H1 (cell line): ENCODE measurements around the gene SOCS4. TPM values are rescaled to one million over a fixed set of nuclear protein-coding genes. Genes with fewer than 3 reads are reported as not detected.

Source experiments
- CTCF ChIA-PET: fragments of 300-600 bp; sonication (Branson Sonifier 250); formaldehyde crosslinking; loops from one replicate; lab custom pipeline; 2021; ENCODE audit not compliant: partially characterized antibody; lab: Charles Lee
- POLR2A ChIA-PET: fragments of 300-600 bp; sonication (Branson Sonifier 250); formaldehyde crosslinking; loops from one replicate; lab custom pipeline; 2021; ENCODE audit warnings: inconsistent platforms; ENCODE audit not compliant: partially characterized antibody; lab: Charles Lee
- DNase-seq, 2 experiments: peaks; one replicate each; pipeline versions ENCODE4 v3.0.0 to v3.0.0-alpha.2; 2010 to 2022; ENCODE audit warnings: low spot score in 2 of 2, low read depth in 1 of 2, mixed read lengths in 1 of 2
- FAIRE-seq: peaks from 2 replicates; lab custom pipeline; 2011; peaks lifted over from hg19 to GRCh38; lab: Jason Lieb, UNC
- H2AFZ ChIP-seq: 2 replicates; pipeline ENCODE4 v1.8.1; 2012; ENCODE audit warnings: low read length, inconsistent platforms
- H2AK5ac ChIP-seq: 2 replicates; pipeline ENCODE4 v1.6.1; 2013; ENCODE audit warnings: low read depth, low read length
- H2BK120ac ChIP-seq: replicated peaks from 2 replicates; pipeline ENCODE3; 2013; ENCODE audit warnings: low read depth, low read length, inconsistent platforms
- H2BK12ac ChIP-seq: 2 replicates; pipeline ENCODE4 v1.6.1; 2013; ENCODE audit warnings: low read depth, low read length
- H2BK15ac ChIP-seq: 2 replicates; pipeline ENCODE4 v1.6.1; 2013; ENCODE audit warnings: low read length
- H2BK20ac ChIP-seq: 2 replicates; pipeline ENCODE4 v1.6.1; 2013; ENCODE audit warnings: low read length
- H2BK5ac ChIP-seq: 2 replicates; pipeline ENCODE4 v1.6.1; 2013; ENCODE audit warnings: low read depth, low read length
- H3K14ac ChIP-seq: 2 replicates; pipeline ENCODE4 v1.6.1; 2013; ENCODE audit warnings: inconsistent platforms; ENCODE audit not compliant: insufficient read length
- H3K18ac ChIP-seq: 2 replicates; pipeline ENCODE4 v1.6.1; 2013; ENCODE audit warnings: low read length; ENCODE audit errors: extremely low read depth
- H3K23ac ChIP-seq: 2 replicates; pipeline ENCODE4 v1.6.1; 2013; ENCODE audit warnings: inconsistent platforms; ENCODE audit not compliant: insufficient read length
- H3K23me2 ChIP-seq: 2 replicates; pipeline ENCODE4 v1.6.1; 2013; ENCODE audit warnings: low read depth, low read length
- H3K27ac ChIP-seq: 2 replicates; pipeline ENCODE4 v1.6.1; 2011; ENCODE audit warnings: low read depth, low read length, inconsistent platforms
- H3K27me3 ChIP-seq, 4 experiments: replicated peaks in 1 of 4; 1 replicate in 1 of 4; 2 replicates in 3 of 4; pipeline versions ENCODE4 v1.6.1 to v1.8.1; 2011 to 2013; ENCODE audit warnings: low read length in 3 of 4, mild to moderate bottlenecking in 3 of 4, inconsistent platforms in 2 of 4, mixed read lengths in 2 of 4, moderate library complexity in 1 of 4; ENCODE audit not compliant: control insufficient read depth in 3 of 4, insufficient read depth in 3 of 4; ENCODE audit errors: extremely low read depth in 1 of 4
- H3K36me3 ChIP-seq, 4 experiments: 2 replicates each; pipeline versions ENCODE4 v1.6.1 to v1.8.1; 2011 to 2013; ENCODE audit warnings: mild to moderate bottlenecking in 4 of 4, low read length in 3 of 4, moderate library complexity in 2 of 4, control low read depth in 1 of 4, inconsistent platforms in 1 of 4; ENCODE audit not compliant: insufficient read depth in 4 of 4, control insufficient read depth in 2 of 4
- H3K4ac ChIP-seq: replicated peaks from 2 replicates; pipeline ENCODE3; 2013; ENCODE audit warnings: low read length, low read depth, mixed read lengths, inconsistent platforms; ENCODE audit not compliant: insufficient read length
- H3K4me1 ChIP-seq, 4 experiments: replicated peaks in 1 of 4; 1 replicate in 1 of 4; 2 replicates in 3 of 4; pipeline versions ENCODE4 v1.6.1 to v1.8.1; 2011 to 2013; ENCODE audit warnings: low read length in 3 of 4, inconsistent platforms in 2 of 4, mixed read lengths in 1 of 4; ENCODE audit not compliant: insufficient read depth in 4 of 4, control insufficient read depth in 3 of 4
- H3K4me2 ChIP-seq, 2 experiments: 2 replicates each; pipeline versions ENCODE4 v1.6.1 to v1.8.1; 2011 to 2013; ENCODE audit warnings: low read depth in 2 of 2, low read length in 2 of 2, control low read depth in 1 of 2, inconsistent platforms in 1 of 2, mild to moderate bottlenecking in 1 of 2; ENCODE audit not compliant: insufficient read depth in 1 of 2
- H3K4me3 ChIP-seq, 4 experiments: fragments of 200-600, 300-600 bp in 1 of 4; sonication (generic), shearing (Covaris generic), sonication (Bioruptor Twin) in 1 of 4; 2 replicates each; pipeline versions ENCODE4 v1.5.1 to v1.8.1; 2011 to 2016; ENCODE audit warnings: low read length in 4 of 4, low read depth in 3 of 4, control low read depth in 2 of 4, inconsistent platforms in 2 of 4, mild to moderate bottlenecking in 2 of 4, mixed read lengths in 1 of 4, moderate library complexity in 1 of 4; ENCODE audit not compliant: insufficient read depth in 2 of 4; ENCODE audit errors: extremely low read depth in 1 of 4
- H3K56ac ChIP-seq: replicated peaks from 2 replicates; pipeline ENCODE3; 2013; ENCODE audit warnings: low read depth, mild to moderate bottlenecking, mixed read lengths, low read length, inconsistent platforms; ENCODE audit not compliant: insufficient read length
- H3K79me1 ChIP-seq: 2 replicates; pipeline ENCODE4 v1.6.1; 2013; ENCODE audit warnings: low read depth, low read length, control low read depth
- H3K79me2 ChIP-seq, 2 experiments: 2 replicates each; pipeline versions ENCODE4 v1.6.1 to v1.8.1; 2012 to 2013; ENCODE audit warnings: low read length in 2 of 2, mild to moderate bottlenecking in 2 of 2, inconsistent platforms in 1 of 2; ENCODE audit not compliant: insufficient read depth in 2 of 2, control insufficient read depth in 1 of 2
- H3K9ac ChIP-seq, 4 experiments: replicated peaks in 1 of 4; 1 replicate in 1 of 4; 2 replicates in 3 of 4; pipeline versions ENCODE4 v1.6.1 to v1.8.1; 2011 to 2013; ENCODE audit warnings: low read depth in 3 of 4, low read length in 3 of 4, control low read depth in 2 of 4, mild to moderate bottlenecking in 2 of 4, moderate library complexity in 2 of 4, inconsistent platforms in 1 of 4; ENCODE audit errors: extremely low read depth in 1 of 4
- H3K9me3 ChIP-seq, 2 experiments: 2 replicates each; pipeline versions ENCODE4 v1.6.1 to v1.8.1; 2012 to 2013; ENCODE audit warnings: mild to moderate bottlenecking in 2 of 2, moderate library complexity in 2 of 2, control low read depth in 1 of 2, inconsistent platforms in 1 of 2, low read depth in 1 of 2, low read length in 1 of 2, mixed read lengths in 1 of 2; ENCODE audit not compliant: insufficient read depth in 2 of 2
- H4K20me1 ChIP-seq, 2 experiments: replicated peaks in 1 of 2; 2 replicates each; pipeline versions ENCODE3 to v1.8.1; 2011 to 2013; ENCODE audit warnings: inconsistent platforms in 2 of 2, low read length in 2 of 2, mild to moderate bottlenecking in 1 of 2; ENCODE audit not compliant: insufficient read depth in 2 of 2, control insufficient read depth in 1 of 2
- H4K5ac ChIP-seq: 2 replicates; pipeline ENCODE4 v1.6.1; 2013; ENCODE audit warnings: low read length, low read depth, mixed read lengths, inconsistent platforms; ENCODE audit not compliant: insufficient read length
- H4K8ac ChIP-seq: 2 replicates; pipeline ENCODE4 v1.8.0; 2013; ENCODE audit warnings: mild to moderate bottlenecking, moderate library complexity, low read length, inconsistent platforms; ENCODE audit not compliant: insufficient read depth; ENCODE audit errors: extremely low read depth
- H4K91ac ChIP-seq: replicated peaks from 2 replicates; pipeline ENCODE3; 2013; ENCODE audit warnings: low read length, mixed read lengths, inconsistent platforms; ENCODE audit not compliant: insufficient read length
- BACH1 ChIP-seq: IDR thresholded peaks from 2 replicates; pipeline ENCODE4 v1.6.1; 2012; ENCODE audit warnings: low read length, improper control_type of control experiment
- CBX8 ChIP-seq: fragments of 300-800, 300-1000 bp; sonication (generic); IDR thresholded peaks from 2 replicates; pipeline ENCODE4 v1.7.1; 2016; ENCODE audit warnings: low read depth, low read length, borderline replicate concordance
- CHD2 ChIP-seq: IDR thresholded peaks from 2 replicates; pipeline ENCODE4 v1.6.1; 2012; ENCODE audit warnings: low read length, improper control_type of control experiment
- NANOG ChIP-seq: IDR thresholded peaks from 2 replicates; pipeline ENCODE4 v1.6.1; 2011; ENCODE audit warnings: low read length, low read depth, mild to moderate bottlenecking, inconsistent platforms; ENCODE audit not compliant: insufficient read depth, poor library complexity, severe bottlenecking
- NRF1 ChIP-seq: IDR thresholded peaks from 2 replicates; pipeline ENCODE4 v1.6.1; 2011; ENCODE audit warnings: mild to moderate bottlenecking, low read depth, low read length, improper control_type of control experiment
- POU5F1 ChIP-seq: IDR thresholded peaks from 2 replicates; pipeline ENCODE4 v1.6.1; 2011; ENCODE audit warnings: low read depth, mild to moderate bottlenecking, low read length, moderate library complexity
- RAD21 ChIP-seq, 2 experiments: IDR thresholded peaks in 1 of 2; conservative IDR thresholded peaks in 1 of 2; 2 replicates each; pipeline ENCODE4 v1.6.1; 2011; ENCODE audit warnings: low read depth in 2 of 2, low read length in 2 of 2, improper control_type of control experiment in 1 of 2, inconsistent platforms in 1 of 2, mild to moderate bottlenecking in 1 of 2, moderate library complexity in 1 of 2
- SIN3A ChIP-seq, 2 experiments: IDR thresholded peaks in 1 of 2; conservative IDR thresholded peaks in 1 of 2; 2 replicates each; pipeline ENCODE4 v1.6.1; 2011 to 2012; ENCODE audit warnings: low read length in 2 of 2, improper control_type of control experiment in 1 of 2, low read depth in 1 of 2, mild to moderate bottlenecking in 1 of 2
- SIRT6 ChIP-seq: IDR thresholded peaks from one replicate; pipeline ENCODE4 v1.7.1; 2012; ENCODE audit warnings: low read length, inconsistent platforms
- WGBS, 2 experiments: shearing (Covaris generic) in 1 of 2; methylation state at CpG; one replicate each; pipeline versions ENCODE4 v1.1.6 to v1.1.7; 2013 to 2015; ENCODE audit warnings: low lambda C conversion rate in 2 of 2, mixed read lengths in 2 of 2, inconsistent platforms in 1 of 2, low coverage in 1 of 2, missing lambda C conversion rate in 1 of 2; ENCODE audit not compliant: insufficient replicate concordance in 2 of 2, insufficient coverage in 1 of 2, insufficient read length in 1 of 2; ENCODE audit errors: extremely low coverage in 1 of 2, missing lambda C conversion rate in 1 of 2; 5-methylcytosine and 5-hydroxymethylcytosine counted together
- polyA plus RNA-seq, 7 experiments: library from polyadenylated mRNA; depleted of rRNA in 3 of 7; stranded (reverse) in 5 of 7; unstranded in 2 of 7; fragments of >200 nt in 5 of 7; fragments of 200-250 nt in 2 of 7; gene quantifications; 1 replicate in 5 of 7; 2 replicates in 1 of 7; 4 replicates in 1 of 7; pipeline versions ENCODE4 v1.2.1 to v1.2.3, GENCODE V29; 2011 to 2013; ENCODE audit warnings: missing spikeins in 2 of 7, mixed read lengths in 2 of 7
- total RNA-seq: library from RNA; stranded (reverse); fragmentation: NEBNext Ultra II Directional; extraction: Animal tissue kit (Norgen Biotek cat#: 25700); gene quantifications from 2 replicates; pipeline ENCODE4 v1.2.1, GENCODE V29; 2021

Gene SOCS4
- total and polyA plus RNA-seq, 2 of the 8 experiments (the other 6 are each of a cell fraction or from before 2014, with no cell fraction given): 5.5 to 31.5 TPM

- no peak overlapping the region for H3K27ac ChIP-seq
- H3K36me3 ChIP-seq: peaks cover 0 to 26% (median 8%) of the 10 kb centered on the region in 4 experiments; a peak in 5 of 8 replicates
- no peak overlapping the region for H3K4me2 ChIP-seq
- no peak overlapping the region for H2BK15ac ChIP-seq
- 91% methylated on average over 5 of the region's 5 CpGs; no CpG with 5 or more reads in 1 of the 2 experiments for WGBS, 2 experiments
- H3K79me2 ChIP-seq: peaks cover 0 to 2% of the 10 kb centered on the region in 2 experiments; a peak in 2 of 4 replicates
- H3K4ac ChIP-seq: no peak overlapping the region
- ChIA-PET POLR2A (interaction anchor here (1.0 to 2.0 kb wide), 3 partner anchors 10 to 18 kb away, joined by 3 to 6 read pairs (median 3); no protein-coding TSS in a partner anchor), CTCF (no interaction called here)
- H4K8ac ChIP-seq: no peak overlapping the region
- no peak overlapping the region for H2BK5ac ChIP-seq
- no peak overlapping the region for H2BK20ac ChIP-seq
- no peak overlapping the region for H3K14ac ChIP-seq
- FAIRE-seq (no peak), DNase-seq (no peak)
- H3K27me3 ChIP-seq: peaks cover 0 to 2% (median 1%) of the 10 kb centered on the region in 4 experiments; a peak in 3 of 7 replicates
- H4K20me1 ChIP-seq: peaks cover 6 to 14% of the 10 kb centered on the region in 2 experiments
- no peaks in the 10 kb centered on the region for H3K79me1 ChIP-seq
- H4K91ac ChIP-seq: no peak overlapping the region
- no peaks in the 10 kb centered on the region for H3K4me1 ChIP-seq
- H2AK5ac ChIP-seq: no peak overlapping the region
- no peaks in the 10 kb centered on the region for H3K23me2 ChIP-seq
- H2AFZ ChIP-seq: no peak overlapping the region
- no peak overlapping the region for H3K56ac ChIP-seq
- H3K23ac ChIP-seq: no peak overlapping the region
- no peak overlapping the region for H2BK12ac ChIP-seq
- H3K18ac ChIP-seq: no peak overlapping the region
- TF ChIP-seq CBX8 (no peak), RAD21 (IDR thresholded peaks at IDR 0.05 in 1 of 2, conservative IDR thresholded peaks at IDR 0.05 in 1 of 2; ENCODE audit: low read depth in 2 of 2, low read length in 2 of 2) (no peak), SIN3A (conservative IDR thresholded peaks at IDR 0.05 in 1 of 2, IDR thresholded peaks at IDR 0.05 in 1 of 2; ENCODE audit: low read depth in 1 of 2, low read length in 2 of 2) (no peak), BACH1 (no peak), SIRT6 (no peak), POU5F1 (no peak), NRF1 (no peak), NANOG (no peak), CHD2 (no peak)
- no peak overlapping the region for H3K4me3 ChIP-seq
- H3K9ac ChIP-seq: no peak overlapping the region
- H4K5ac ChIP-seq: no peak overlapping the region
- no peak overlapping the region for H2BK120ac ChIP-seq
- no peaks in the 10 kb centered on the region for H3K9me3 ChIP-seq
Observed at GRCh38 chr14:55043528-55043927, 16.5 kb downstream of the SOCS4 start.
